ENCODE results near the gene VSTM4. TPM values are rescaled to one million over a fixed set of nuclear protein-coding genes. Genes with fewer than 3 reads are reported as not detected.

Gene VSTM4
- polyA plus RNA-seq, 4 donors, result 0.81 to 7.2 (median 2.4) TPM; not detected in 1

GRCh38 chr10:49072166-49072885 is 43.0 kb downstream of the VSTM4 start:
- H3K36me3 ChIP-seq (ENCODE audit: control insufficient read depth in 3 of 3, insufficient read depth in 2 of 3, low read depth in 1 of 3, low read length in 3 of 3), result peaks cover 0 to 36% (median 0%) of the 10 kb centered on the region in 3 donors
- no peak for DNase-seq
- H3K4me3 ChIP-seq (ENCODE audit: low read depth in 1 of 3, low read length in 3 of 3), result no peak overlapping the region
- H3K27me3 ChIP-seq (ENCODE audit: control insufficient read depth in 3 of 3, insufficient read depth in 3 of 3, low read length in 3 of 3), result no peaks in the 10 kb centered on the region
- no peak for FAIRE-seq
- no peaks in the 10 kb centered on the region for H3K9me3 ChIP-seq (ENCODE audit: control insufficient read depth in 2 of 2, insufficient read depth in 1 of 2, low read depth in 1 of 2, low read length in 1 of 2)
- WGBS, 3 donors, result 72 to 87% (median 78%) methylated on average over 4 of the region's 4 CpGs
- H3K27ac ChIP-seq (ENCODE audit: low read depth in 1 of 3, low read length in 2 of 3), result no peak overlapping the region
- no peaks in the 10 kb centered on the region for H3K4me1 ChIP-seq (ENCODE audit: control insufficient read depth in 3 of 3, insufficient read depth in 2 of 3, low read depth in 1 of 3, low read length in 2 of 3)

- Histone ChIP-seq H3K27me3 (ENCODE audit: control insufficient read depth in 3 of 3, insufficient read depth in 3 of 3, low read length in 3 of 3) (no peaks in the 10 kb centered on the region), H3K4me1 (ENCODE audit: control insufficient read depth in 3 of 3, insufficient read depth in 2 of 3, low read depth in 1 of 3, low read length in 2 of 3) (no peaks in the 10 kb centered on the region), H3K9me3 (ENCODE audit: control insufficient read depth in 2 of 2, insufficient read depth in 1 of 2, low read depth in 1 of 2, low read length in 1 of 2) (no peaks in the 10 kb centered on the region), H3K4me3 (ENCODE audit: low read depth in 1 of 3, low read length in 3 of 3) (no peak overlapping the region), H3K27ac (ENCODE audit: low read depth in 1 of 3, low read length in 2 of 3) (no peak overlapping the region), H3K36me3 (ENCODE audit: control insufficient read depth in 3 of 3, insufficient read depth in 2 of 3, low read depth in 1 of 3, low read length in 3 of 3) (peaks cover 0 to 31% (median 0%) of the 10 kb centered on the region in 3 donors)
- no peak for DNase-seq
- 72 to 74% (median 73%) methylated on average over 7 of the region's 7 CpGs for WGBS, 3 donors
- no peak for FAIRE-seq
Measured at GRCh38 chr10:49071160-49071761, 44.1 kb downstream of the VSTM4 start.

GRCh38 chr10:49070701-49071100 is 44.6 kb downstream of the VSTM4 start:
- DNase-seq, result no peak
- H3K27ac ChIP-seq (ENCODE audit: low read depth in 1 of 3, low read length in 2 of 3), result no peak overlapping the region
- FAIRE-seq, result no peak
- peaks cover 0 to 27% (median 0%) of the 10 kb centered on the region in 3 donors for H3K36me3 ChIP-seq (ENCODE audit: control insufficient read depth in 3 of 3, insufficient read depth in 2 of 3, low read depth in 1 of 3, low read length in 3 of 3)
- no peaks in the 10 kb centered on the region for H3K4me1 ChIP-seq (ENCODE audit: control insufficient read depth in 3 of 3, insufficient read depth in 2 of 3, low read depth in 1 of 3, low read length in 2 of 3)
- H3K27me3 ChIP-seq (ENCODE audit: control insufficient read depth in 3 of 3, insufficient read depth in 3 of 3, low read length in 3 of 3), result no peaks in the 10 kb centered on the region
- WGBS, 3 donors, result 76 to 86% (median 81%) methylated on average over 4 of the region's 4 CpGs
- no peaks in the 10 kb centered on the region for H3K9me3 ChIP-seq (ENCODE audit: control insufficient read depth in 2 of 2, insufficient read depth in 1 of 2, low read depth in 1 of 2, low read length in 1 of 2)
- no peak overlapping the region for H3K4me3 ChIP-seq (ENCODE audit: low read depth in 1 of 3, low read length in 3 of 3)

- no peak overlapping the region for H3K4me3 ChIP-seq (ENCODE audit: low read depth in 1 of 3, low read length in 3 of 3)
- DNase-seq (no peak), FAIRE-seq (no peak)
- peaks cover 0 to 21% (median 0%) of the 10 kb centered on the region in 3 donors for H3K36me3 ChIP-seq (ENCODE audit: control insufficient read depth in 3 of 3, insufficient read depth in 2 of 3, low read depth in 1 of 3, low read length in 3 of 3)
- no peaks in the 10 kb centered on the region for H3K9me3 ChIP-seq (ENCODE audit: control insufficient read depth in 2 of 2, insufficient read depth in 1 of 2, low read depth in 1 of 2, low read length in 1 of 2)
- no peaks in the 10 kb centered on the region for H3K4me1 ChIP-seq (ENCODE audit: control insufficient read depth in 3 of 3, insufficient read depth in 2 of 3, low read depth in 1 of 3, low read length in 2 of 3)
- WGBS, 3 donors, result 70 to 76% (median 74%) methylated on average over 6 of the region's 6 CpGs
- no peak overlapping the region for H3K27ac ChIP-seq (ENCODE audit: low read depth in 1 of 3, low read length in 2 of 3)
- peaks cover 0 to 5% (median 0%) of the 10 kb centered on the region in 3 donors for H3K27me3 ChIP-seq (ENCODE audit: control insufficient read depth in 3 of 3, insufficient read depth in 3 of 3, low read length in 3 of 3)
Measured at GRCh38 chr10:49068672-49069217, 46.6 kb downstream of the VSTM4 start.

GRCh38 chr10:49068209-49068608 is 47.1 kb downstream of the VSTM4 start:
- H3K27me3 ChIP-seq (ENCODE audit: control insufficient read depth in 3 of 3, insufficient read depth in 3 of 3, low read length in 3 of 3), result peaks cover 0 to 5% (median 0%) of the 10 kb centered on the region in 3 donors
- H3K27ac ChIP-seq (ENCODE audit: low read depth in 1 of 3, low read length in 2 of 3), result no peak overlapping the region
- H3K9me3 ChIP-seq (ENCODE audit: control insufficient read depth in 2 of 2, insufficient read depth in 1 of 2, low read depth in 1 of 2, low read length in 1 of 2), result no peaks in the 10 kb centered on the region
- 85 to 93% (median 86%) methylated on average over 8 of the region's 8 CpGs for WGBS, 3 donors
- FAIRE-seq (no peak), DNase-seq (no peak)
- no peak overlapping the region for H3K4me3 ChIP-seq (ENCODE audit: low read depth in 1 of 3, low read length in 3 of 3)
- no peaks in the 10 kb centered on the region for H3K4me1 ChIP-seq (ENCODE audit: control insufficient read depth in 3 of 3, insufficient read depth in 2 of 3, low read depth in 1 of 3, low read length in 2 of 3)
- H3K36me3 ChIP-seq (ENCODE audit: control insufficient read depth in 3 of 3, insufficient read depth in 2 of 3, low read depth in 1 of 3, low read length in 3 of 3), result peaks cover 0 to 21% (median 0%) of the 10 kb centered on the region in 3 donors

GRCh38 chr10:49066944-49067730 is 48.2 kb downstream of the VSTM4 start:
- DNase-seq (no peak), FAIRE-seq (no peak)
- WGBS, 3 donors, result 66 to 83% (median 72%) methylated on average over 5 of the region's 5 CpGs
- Histone ChIP-seq H3K36me3 (ENCODE audit: control insufficient read depth in 3 of 3, insufficient read depth in 2 of 3, low read depth in 1 of 3, low read length in 3 of 3) (peaks cover 0 to 15% (median 0%) of the 10 kb centered on the region in 3 donors), H3K4me3 (ENCODE audit: low read depth in 1 of 3, low read length in 3 of 3) (no peak overlapping the region), H3K27ac (ENCODE audit: low read depth in 1 of 3, low read length in 2 of 3) (no peak overlapping the region), H3K4me1 (ENCODE audit: control insufficient read depth in 3 of 3, insufficient read depth in 2 of 3, low read depth in 1 of 3, low read length in 2 of 3) (no peaks in the 10 kb centered on the region), H3K9me3 (ENCODE audit: control insufficient read depth in 2 of 2, insufficient read depth in 1 of 2, low read depth in 1 of 2, low read length in 1 of 2) (peaks cover 0 to 5% of the 10 kb centered on the region in 2 donors), H3K27me3 (ENCODE audit: control insufficient read depth in 3 of 3, insufficient read depth in 3 of 3, low read length in 3 of 3) (peaks cover 0 to 5% (median 0%) of the 10 kb centered on the region in 3 donors)

- peaks cover 0 to 5% (median 0%) of the 10 kb centered on the region in 3 donors for H3K27me3 ChIP-seq (ENCODE audit: control insufficient read depth in 3 of 3, insufficient read depth in 3 of 3, low read length in 3 of 3)
- H3K4me1 ChIP-seq (ENCODE audit: control insufficient read depth in 3 of 3, insufficient read depth in 2 of 3, low read depth in 1 of 3, low read length in 2 of 3), result no peaks in the 10 kb centered on the region
- no peak overlapping the region for H3K27ac ChIP-seq (ENCODE audit: low read depth in 1 of 3, low read length in 2 of 3)
- DNase-seq (no peak), FAIRE-seq (no peak)
- H3K4me3 ChIP-seq (ENCODE audit: low read depth in 1 of 3, low read length in 3 of 3), result no peak overlapping the region
- peaks cover 0 to 5% of the 10 kb centered on the region in 2 donors for H3K9me3 ChIP-seq (ENCODE audit: control insufficient read depth in 2 of 2, insufficient read depth in 1 of 2, low read depth in 1 of 2, low read length in 1 of 2)
- H3K36me3 ChIP-seq (ENCODE audit: control insufficient read depth in 3 of 3, insufficient read depth in 2 of 3, low read depth in 1 of 3, low read length in 3 of 3), result peaks cover 0 to 4% (median 0%) of the 10 kb centered on the region in 3 donors
Measured at GRCh38 chr10:49062229-49062628, 53.1 kb downstream of the VSTM4 start.

GRCh38 chr10:49061667-49062066 is 53.7 kb downstream of the VSTM4 start:
- no peaks in the 10 kb centered on the region for H3K4me1 ChIP-seq (ENCODE audit: control insufficient read depth in 3 of 3, insufficient read depth in 2 of 3, low read depth in 1 of 3, low read length in 2 of 3)
- peaks cover 0 to 5% (median 0%) of the 10 kb centered on the region in 3 donors for H3K27me3 ChIP-seq (ENCODE audit: control insufficient read depth in 3 of 3, insufficient read depth in 3 of 3, low read length in 3 of 3)
- no peak for DNase-seq
- peaks cover 0 to 4% (median 0%) of the 10 kb centered on the region in 3 donors for H3K36me3 ChIP-seq (ENCODE audit: control insufficient read depth in 3 of 3, insufficient read depth in 2 of 3, low read depth in 1 of 3, low read length in 3 of 3)
- peaks cover 0 to 5% of the 10 kb centered on the region in 2 donors for H3K9me3 ChIP-seq (ENCODE audit: control insufficient read depth in 2 of 2, insufficient read depth in 1 of 2, low read depth in 1 of 2, low read length in 1 of 2)
- FAIRE-seq, result no peak
- H3K27ac ChIP-seq (ENCODE audit: low read depth in 1 of 3, low read length in 2 of 3), result no peak overlapping the region
- H3K4me3 ChIP-seq (ENCODE audit: low read depth in 1 of 3, low read length in 3 of 3), result no peak overlapping the region
- 91 to 97% (median 95%) methylated on average over 1 of the region's 1 CpG for WGBS, 3 donors
